ENCODE results near the gene DHRSX. TPM values are rescaled to one million over a fixed set of nuclear protein-coding genes. Genes with fewer than 3 reads are reported as not detected.

Gene DHRSX
- total and polyA plus RNA-seq, 9 of the 15 experiments (the other 6 are each of a cell fraction or from before 2014, with no cell fraction given) = 0.59 to 11.0 (median 6.2) TPM

DNA sequence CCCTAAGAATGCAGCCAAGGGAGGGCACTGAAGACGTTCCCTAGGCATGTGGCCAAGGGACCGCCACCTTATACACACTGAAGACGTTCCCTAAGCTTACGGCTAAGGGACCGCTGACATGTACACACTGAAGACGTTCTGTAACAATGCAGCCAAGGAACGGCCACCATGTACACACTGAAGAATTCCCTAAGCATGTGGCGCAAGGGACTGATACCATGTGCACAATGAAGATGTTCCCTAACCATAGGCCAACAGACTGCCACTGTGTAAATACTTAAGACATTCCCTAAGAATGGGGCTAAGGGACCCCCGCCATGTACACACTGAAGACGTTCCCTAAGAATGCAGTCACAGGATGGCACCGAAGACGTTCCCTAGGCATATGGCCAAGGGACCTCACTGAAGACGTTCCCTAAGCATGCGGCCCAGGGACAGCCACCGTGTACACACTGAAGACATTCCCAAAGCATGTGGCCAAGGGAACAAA lies 36.1 kb downstream of the DHRSX start:
- Histone ChIP-seq H2AFZ (ENCODE audit: low read depth, low read length) (peak overlapping the region; percentile 69), H3K9me1 (ENCODE audit: control insufficient read depth, insufficient read depth, low read length) (no peaks in the 10 kb centered on the region), H3K9ac (ENCODE audit: insufficient read depth in 1 of 2, low read depth in 2 of 2, low read length in 2 of 2) (peak overlapping the region; percentile 45 to 60; a peak in 3 of 4 replicates), H3K27ac (ENCODE audit: extremely low read depth, low read depth, low read length) (peak overlapping the region; percentile 73), H3K27me3 (ENCODE audit: control insufficient read depth in 2 of 2, insufficient read depth in 2 of 2, low read length in 2 of 2) (no peaks in the 10 kb centered on the region), H3K79me2 (ENCODE audit: control insufficient read depth, insufficient read depth, low read length) (peaks cover 10% of the 10 kb centered on the region; the same call in 2 of the 3 replicates), H3K9me3 (replicated peaks; ENCODE audit: control insufficient read depth, insufficient read depth, low read depth, low read length) (no peaks in the 10 kb centered on the region), H3K4me2 (ENCODE audit: insufficient read depth, low read length) (peak overlapping the region; percentile 79), H3K4me3 (peak overlapping the region; percentile 10), H3K4me1 (replicated peaks in 1 of 2; ENCODE audit: control insufficient read depth in 2 of 2, insufficient read depth in 2 of 2, low read length in 2 of 2) (no peaks in the 10 kb centered on the region; a peak in 2 of 5 replicates), H3K36me3 (ENCODE audit: control insufficient read depth, insufficient read depth, low read length) (no peaks in the 10 kb centered on the region), H4K20me1 (replicated peaks; ENCODE audit: control insufficient read depth, insufficient read depth, low read length) (no peaks in the 10 kb centered on the region)
- FAIRE-seq (peak; percentile 94), DNase-seq (ENCODE audit: extremely low read depth in 1 of 4, low spot score in 3 of 4) (peak; percentile 47 to 97 (median 54)), ATAC-seq (peak; percentile 84)
- intact Hi-C loops (cut with micrococcal nuclease) (loop anchor here (1.0 to 5.0 kb wide), 6 partner anchors 7 to 812 kb away; no protein-coding TSS in a partner anchor), in situ Hi-C loops (cut with MboI) (loop anchor here (10.0 kb wide), 1 partner anchor 800 kb away; no protein-coding TSS in a partner anchor)
- POLR2A ChIA-PET = no interaction called here
- BruUV-seq (replicated peaks) = no TSS peak
- WGBS (ENCODE audit: insufficient coverage, low coverage, missing lambda C conversion rate) = under 1% methylated on average over 15 of the region's 15 CpGs
- CTCF ChIA-PET (ENCODE audit: low intra/inter-chr PET ratio) = no interaction called here
- TF ChIP-seq, protein P1, sequence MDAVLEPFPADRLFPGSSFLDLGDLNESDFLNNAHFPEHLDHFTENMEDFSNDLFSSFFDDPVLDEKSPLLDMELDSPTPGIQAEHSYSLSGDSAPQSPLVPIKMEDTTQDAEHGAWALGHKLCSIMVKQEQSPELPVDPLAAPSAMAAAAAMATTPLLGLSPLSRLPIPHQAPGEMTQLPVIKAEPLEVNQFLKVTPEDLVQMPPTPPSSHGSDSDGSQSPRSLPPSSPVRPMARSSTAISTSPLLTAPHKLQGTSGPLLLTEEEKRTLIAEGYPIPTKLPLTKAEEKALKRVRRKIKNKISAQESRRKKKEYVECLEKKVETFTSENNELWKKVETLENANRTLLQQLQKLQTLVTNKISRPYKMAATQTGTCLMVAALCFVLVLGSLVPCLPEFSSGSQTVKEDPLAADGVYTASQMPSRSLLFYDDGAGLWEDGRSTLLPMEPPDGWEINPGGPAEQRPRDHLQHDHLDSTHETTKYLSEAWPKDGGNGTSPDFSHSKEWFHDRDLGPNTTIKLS (IDR thresholded peaks at IDR 0.05; ENCODE audit: borderline replicate concordance, low read depth) = peak; percentile 76; the same call in 1 of the 2 replicates
- TF ChIP-seq FOXA3 (CRISPR knock-in tag; conservative IDR thresholded peaks at IDR 0.05 in 1 of 2, IDR thresholded peaks at IDR 0.05 in 1 of 2) = peak; percentile 97 to 100
- TF ChIP-seq, protein P2, sequence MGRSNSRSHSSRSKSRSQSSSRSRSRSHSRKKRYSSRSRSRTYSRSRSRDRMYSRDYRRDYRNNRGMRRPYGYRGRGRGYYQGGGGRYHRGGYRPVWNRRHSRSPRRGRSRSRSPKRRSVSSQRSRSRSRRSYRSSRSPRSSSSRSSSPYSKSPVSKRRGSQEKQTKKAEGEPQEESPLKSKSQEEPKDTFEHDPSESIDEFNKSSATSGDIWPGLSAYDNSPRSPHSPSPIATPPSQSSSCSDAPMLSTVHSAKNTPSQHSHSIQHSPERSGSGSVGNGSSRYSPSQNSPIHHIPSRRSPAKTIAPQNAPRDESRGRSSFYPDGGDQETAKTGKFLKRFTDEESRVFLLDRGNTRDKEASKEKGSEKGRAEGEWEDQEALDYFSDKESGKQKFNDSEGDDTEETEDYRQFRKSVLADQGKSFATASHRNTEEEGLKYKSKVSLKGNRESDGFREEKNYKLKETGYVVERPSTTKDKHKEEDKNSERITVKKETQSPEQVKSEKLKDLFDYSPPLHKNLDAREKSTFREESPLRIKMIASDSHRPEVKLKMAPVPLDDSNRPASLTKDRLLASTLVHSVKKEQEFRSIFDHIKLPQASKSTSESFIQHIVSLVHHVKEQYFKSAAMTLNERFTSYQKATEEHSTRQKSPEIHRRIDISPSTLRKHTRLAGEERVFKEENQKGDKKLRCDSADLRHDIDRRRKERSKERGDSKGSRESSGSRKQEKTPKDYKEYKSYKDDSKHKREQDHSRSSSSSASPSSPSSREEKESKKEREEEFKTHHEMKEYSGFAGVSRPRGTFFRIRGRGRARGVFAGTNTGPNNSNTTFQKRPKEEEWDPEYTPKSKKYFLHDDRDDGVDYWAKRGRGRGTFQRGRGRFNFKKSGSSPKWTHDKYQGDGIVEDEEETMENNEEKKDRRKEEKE (IDR thresholded peaks at IDR 0.05; ENCODE audit: borderline replicate concordance in 1 of 2, control insufficient read depth in 1 of 2, low read depth in 2 of 2, low read length in 1 of 2) = no peak
- TF ChIP-seq, protein P3, sequence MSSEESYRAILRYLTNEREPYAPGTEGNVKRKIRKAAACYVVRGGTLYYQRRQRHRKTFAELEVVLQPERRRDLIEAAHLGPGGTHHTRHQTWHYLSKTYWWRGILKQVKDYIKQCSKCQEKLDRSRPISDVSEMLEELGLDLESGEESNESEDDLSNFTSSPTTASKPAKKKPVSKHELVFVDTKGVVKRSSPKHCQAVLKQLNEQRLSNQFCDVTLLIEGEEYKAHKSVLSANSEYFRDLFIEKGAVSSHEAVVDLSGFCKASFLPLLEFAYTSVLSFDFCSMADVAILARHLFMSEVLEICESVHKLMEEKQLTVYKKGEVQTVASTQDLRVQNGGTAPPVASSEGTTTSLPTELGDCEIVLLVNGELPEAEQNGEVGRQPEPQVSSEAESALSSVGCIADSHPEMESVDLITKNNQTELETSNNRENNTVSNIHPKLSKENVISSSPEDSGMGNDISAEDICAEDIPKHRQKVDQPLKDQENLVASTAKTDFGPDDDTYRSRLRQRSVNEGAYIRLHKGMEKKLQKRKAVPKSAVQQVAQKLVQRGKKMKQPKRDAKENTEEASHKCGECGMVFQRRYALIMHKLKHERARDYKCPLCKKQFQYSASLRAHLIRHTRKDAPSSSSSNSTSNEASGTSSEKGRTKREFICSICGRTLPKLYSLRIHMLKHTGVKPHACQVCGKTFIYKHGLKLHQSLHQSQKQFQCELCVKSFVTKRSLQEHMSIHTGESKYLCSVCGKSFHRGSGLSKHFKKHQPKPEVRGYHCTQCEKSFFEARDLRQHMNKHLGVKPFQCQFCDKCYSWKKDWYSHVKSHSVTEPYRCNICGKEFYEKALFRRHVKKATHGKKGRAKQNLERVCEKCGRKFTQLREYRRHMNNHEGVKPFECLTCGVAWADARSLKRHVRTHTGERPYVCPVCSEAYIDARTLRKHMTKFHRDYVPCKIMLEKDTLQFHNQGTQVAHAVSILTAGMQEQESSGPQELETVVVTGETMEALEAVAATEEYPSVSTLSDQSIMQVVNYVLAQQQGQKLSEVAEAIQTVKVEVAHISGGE (CRISPR knock-in tag; IDR thresholded peaks at IDR 0.05) = no peak
- no peak for TF ChIP-seq JUND (IDR thresholded peaks at IDR 0.05; ENCODE audit: borderline replicate concordance, low read depth, low read length)
- peak; percentile 46; the same call in 1 of the 3 replicates for TF ChIP-seq JUND (tag; IDR thresholded peaks at IDR 0.05; ENCODE audit: borderline replicate concordance, low read depth, low read length)
- TF ChIP-seq TEAD1 (CRISPR knock-in tag; IDR thresholded peaks at IDR 0.05) = peak; percentile 56 to 83; a peak in 2 of 4 replicates
- TF ChIP-seq MIER1 (IDR thresholded peaks at IDR 0.05; ENCODE audit: low read depth) = 0 out of 2 replicates have a peak, but pooled peaks have one; percentile 30
- 0 out of 2 replicates have a peak, but pooled peaks have one; percentile 46 for TF ChIP-seq HDAC2 (IDR thresholded peaks at IDR 0.05)
- TF ChIP-seq MYC (IDR thresholded peaks at IDR 0.05; ENCODE audit: low read depth, low read length) = peak; percentile 56
- TF ChIP-seq MYC (CRISPR knock-in tag; IDR thresholded peaks at IDR 0.05; ENCODE audit: borderline replicate concordance, low read depth) = peak; percentile 41; the same call in 1 of the 2 replicates
- TF ChIP-seq STAT5A (IDR thresholded peaks at IDR 0.05; ENCODE audit: borderline replicate concordance, low read length) = no peak; the same call in 1 of the 2 replicates
